GM18861 (cell line): ENCODE data around the gene VTI1A.

Experiments
- ATAC-seq: cut with Tn5 transposase; IDR thresholded peaks from one replicate; pipeline ENCODE4 v1.9.1; 2021; ENCODE audit not compliant: unreplicated experiment

VTI1A gene

GRCh38 chr10:112631501-112632400, 184.7 kb downstream of the VTI1A start:
- no peak for ATAC-seq

DNA sequence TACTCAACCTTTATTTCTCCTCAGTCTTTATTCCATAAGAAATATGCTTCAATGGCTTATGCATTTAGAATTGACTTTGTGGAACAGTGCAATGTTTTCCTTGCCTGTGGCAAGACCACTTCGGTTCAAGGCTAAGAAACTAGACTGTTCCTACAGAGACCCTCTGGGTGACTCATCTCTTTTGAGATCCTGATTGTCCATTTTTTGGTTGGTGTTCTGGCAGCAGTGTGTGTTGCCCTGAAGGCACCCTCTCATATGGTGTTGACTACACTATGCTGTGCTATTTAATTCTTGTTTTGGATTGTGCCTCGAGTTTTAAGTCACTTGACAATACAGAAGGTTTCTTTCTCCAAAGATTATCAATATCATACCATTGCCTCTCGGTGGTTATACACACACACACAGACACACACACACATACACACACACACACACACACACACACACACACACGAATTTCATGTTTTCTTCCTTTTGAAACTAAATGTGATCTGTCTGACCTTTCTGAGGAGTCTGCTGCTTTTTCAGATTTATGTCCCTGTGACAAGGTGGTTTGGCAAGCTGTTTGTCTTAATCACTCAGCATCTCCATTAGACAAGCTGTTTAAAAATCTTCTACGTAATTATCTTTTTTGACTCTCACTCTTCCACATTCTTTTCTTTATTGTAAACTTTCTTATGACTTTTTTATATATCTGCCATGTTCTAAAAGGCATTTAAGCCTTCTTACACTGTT, 187.2 kb downstream of the VTI1A start:
- ATAC-seq = no peak

- no peak for ATAC-seq
Observed at GRCh38 chr10:112637901-112638300, 190.9 kb downstream of the VTI1A start.

DNA sequence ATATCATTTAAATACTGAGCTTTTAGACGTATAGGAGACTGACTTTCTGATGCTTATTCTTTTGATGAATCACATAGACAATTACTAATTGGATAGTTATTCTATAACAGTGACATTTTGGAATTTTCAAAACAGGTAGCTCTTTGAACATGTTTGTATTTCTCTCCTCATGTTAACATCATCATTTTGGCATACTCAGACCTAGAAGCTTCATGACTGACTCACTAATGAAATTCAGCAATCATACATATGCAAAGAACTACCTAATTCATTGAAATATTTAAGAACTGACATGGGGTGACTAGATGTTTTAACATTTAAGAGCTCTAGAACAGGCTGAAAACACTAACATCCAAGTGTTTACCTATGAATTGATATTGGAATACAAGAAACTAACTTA, 192.3 kb downstream of the VTI1A start:
- no peak for ATAC-seq

- ATAC-seq = no peak
Observed at GRCh38 chr10:112640638-112641037, 193.6 kb downstream of the VTI1A start.

- ATAC-seq = no peak
Observed at GRCh38 chr10:112643600-112644264, 196.7 kb downstream of the VTI1A start.

GRCh38 chr10:112644265-112644645, 197.2 kb downstream of the VTI1A start:
- no peak for ATAC-seq

DNA sequence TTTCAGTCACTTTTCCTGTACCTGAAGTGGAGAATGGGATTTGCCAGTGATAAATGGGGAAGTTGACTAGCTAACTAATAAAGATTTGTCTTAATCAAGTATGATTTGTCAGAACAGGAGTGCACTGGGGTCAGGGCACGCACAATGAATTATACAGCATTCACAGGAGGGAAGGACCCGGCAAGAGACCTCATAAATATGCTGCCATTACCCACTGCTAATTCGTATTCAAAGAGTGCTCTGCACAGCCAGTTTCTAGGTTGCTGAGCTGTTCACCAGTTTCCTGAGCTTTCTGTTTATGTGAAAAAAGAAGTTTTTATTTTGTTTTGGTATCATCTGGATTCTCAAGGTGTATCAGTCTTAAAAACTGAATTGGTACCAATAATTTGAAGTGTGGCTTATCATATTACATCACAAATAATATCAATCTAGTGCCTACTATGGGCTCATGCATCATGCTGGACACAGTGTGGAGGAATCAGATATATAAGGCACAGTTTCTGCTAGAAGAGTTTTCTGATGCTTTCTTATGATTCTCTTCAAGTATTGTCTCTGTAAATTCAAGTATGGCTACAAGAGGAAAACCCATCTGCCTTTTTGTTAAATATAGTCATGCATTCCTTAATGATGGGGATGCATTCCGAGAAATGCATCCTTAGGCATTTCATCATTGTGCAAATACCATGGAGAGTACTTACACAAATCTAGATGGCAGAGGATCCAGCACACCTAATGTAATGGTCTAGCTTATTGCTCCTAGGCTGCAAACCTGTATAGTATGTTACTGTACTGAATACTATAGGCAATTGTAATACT, 202.2 kb downstream of the VTI1A start:
- no peak for ATAC-seq

DNA sequence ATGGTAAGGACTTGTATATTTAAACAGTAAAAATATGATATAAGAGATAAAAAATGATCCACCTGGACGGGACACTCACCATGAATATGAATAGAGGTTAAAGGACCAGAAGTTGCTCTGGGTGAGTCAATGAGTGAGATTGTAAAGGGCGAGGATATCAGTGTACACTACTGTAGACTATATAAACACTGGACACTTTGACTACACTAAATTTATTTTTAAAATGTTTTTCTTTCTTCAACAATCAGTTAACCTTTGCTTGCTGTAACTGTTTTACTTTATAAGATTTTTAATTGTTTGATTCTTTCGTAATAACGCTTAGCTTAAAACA, 202.8 kb downstream of the VTI1A start:
- no peak for ATAC-seq

GRCh38 chr10:112650588-112651030, 203.6 kb downstream of the VTI1A start:
- no peak for ATAC-seq

- ATAC-seq = no peak
Observed at GRCh38 chr10:112653215-112653614, 206.2 kb downstream of the VTI1A start.

DNA sequence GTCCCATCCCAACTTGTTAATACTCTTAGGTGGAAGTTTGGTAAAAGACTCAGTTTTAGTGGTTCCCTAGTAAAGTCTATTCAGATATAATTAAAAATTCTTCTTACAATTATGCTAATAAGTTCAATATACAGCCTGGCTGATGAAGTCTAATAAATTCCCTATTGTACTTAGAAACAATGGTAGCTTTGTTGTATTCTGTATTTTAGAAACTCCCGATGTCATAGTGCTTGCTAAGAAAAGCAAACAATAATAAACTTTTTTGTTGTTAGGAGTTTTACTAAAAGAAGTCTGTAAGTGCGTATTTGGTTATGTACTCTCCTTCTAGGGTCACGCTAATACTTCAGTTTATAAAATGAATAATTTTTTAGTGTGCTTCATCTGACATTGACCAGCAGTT, 206.8 kb downstream of the VTI1A start:
- no peak for ATAC-seq

- no peak for ATAC-seq
Observed at GRCh38 chr10:112654794-112655193, 207.8 kb downstream of the VTI1A start.

DNA sequence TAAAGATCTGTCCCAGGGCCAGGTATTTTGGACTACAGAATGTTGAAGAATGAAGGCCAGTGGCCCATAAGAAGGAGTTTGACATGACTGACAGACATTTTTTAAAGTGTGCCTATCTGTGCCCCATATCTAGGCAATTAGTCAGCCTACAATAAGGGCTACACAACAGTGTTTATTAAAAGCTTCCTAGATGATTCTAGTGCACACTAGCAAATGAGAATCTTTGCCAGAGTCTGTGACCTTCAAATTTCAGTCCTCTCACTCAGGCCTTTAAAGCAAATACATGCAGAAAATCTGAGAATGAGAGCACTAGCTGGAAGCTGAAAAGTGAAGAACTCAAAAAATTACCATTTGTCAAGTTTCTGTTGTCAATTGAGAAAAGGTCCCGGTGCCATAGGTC, 208.7 kb downstream of the VTI1A start:
- ATAC-seq = no peak

DNA sequence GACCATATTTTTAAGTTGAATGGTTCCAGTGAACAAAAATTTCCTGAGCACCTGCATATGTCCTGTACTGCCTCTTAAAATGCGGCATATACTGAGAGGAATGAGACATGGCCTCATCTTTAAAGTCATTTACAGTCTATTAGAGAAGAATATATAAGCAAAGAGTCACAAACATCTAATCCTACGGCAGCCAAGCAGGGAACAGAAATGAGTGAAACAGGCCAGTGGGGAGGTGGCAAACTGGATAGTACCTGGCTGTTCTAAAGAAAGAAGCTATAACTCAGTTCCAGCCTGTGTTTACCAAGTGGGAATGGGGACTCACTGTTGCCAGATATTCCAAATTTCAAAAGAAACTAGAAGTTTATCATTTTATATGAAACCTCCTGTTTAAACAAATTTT, 211.4 kb downstream of the VTI1A start:
- no peak for ATAC-seq

GRCh38 chr10:112658900-112659638, 212.1 kb downstream of the VTI1A start:
- ATAC-seq = no peak

- ATAC-seq = no peak
Observed at GRCh38 chr10:112663234-112664125, 216.5 kb downstream of the VTI1A start.

DNA sequence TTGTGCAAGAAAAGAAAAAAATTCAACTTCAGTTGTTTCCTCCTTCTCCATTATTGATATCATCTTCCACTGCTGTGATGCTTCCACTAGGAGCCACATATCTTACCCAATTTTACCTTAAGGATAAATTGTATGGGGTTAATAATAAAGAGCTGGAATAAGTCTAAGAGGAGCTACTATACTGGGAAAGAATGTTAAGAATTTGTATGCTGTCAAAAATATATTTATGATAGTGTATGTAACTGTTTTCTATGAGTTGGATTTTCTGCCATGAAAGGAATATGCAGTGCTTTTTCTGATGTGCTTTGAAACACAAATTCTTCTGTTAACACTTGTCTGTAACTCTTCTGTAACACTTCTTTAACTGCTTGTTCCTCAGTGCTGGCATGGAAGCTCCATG, 219.1 kb downstream of the VTI1A start:
- ATAC-seq = no peak

GRCh38 chr10:112669989-112670388, 223.0 kb downstream of the VTI1A start:
- no peak for ATAC-seq
